ENCODE results near the gene DNAAF6.
"Not testable (repeated sequence)": the region's sequence is repeated elsewhere in the genome, so short reads cannot be mapped to it uniquely, and the experiment has no call there.

DNAAF6 gene

GRCh38 chrX:107205770-107206696, at the start of gene DNAAF6, which contains the start of gene NUP62CL:
DNAAF6 (plus strand) TSS chrX:107206611; CDS start chrX:107212876, 6,265 bp downstream.
NUP62CL (minus strand) TSS chrX:107206433; CDS start chrX:107175146, 31,287 bp downstream.
- peak; percentile 68 for DNase-seq

DNA sequence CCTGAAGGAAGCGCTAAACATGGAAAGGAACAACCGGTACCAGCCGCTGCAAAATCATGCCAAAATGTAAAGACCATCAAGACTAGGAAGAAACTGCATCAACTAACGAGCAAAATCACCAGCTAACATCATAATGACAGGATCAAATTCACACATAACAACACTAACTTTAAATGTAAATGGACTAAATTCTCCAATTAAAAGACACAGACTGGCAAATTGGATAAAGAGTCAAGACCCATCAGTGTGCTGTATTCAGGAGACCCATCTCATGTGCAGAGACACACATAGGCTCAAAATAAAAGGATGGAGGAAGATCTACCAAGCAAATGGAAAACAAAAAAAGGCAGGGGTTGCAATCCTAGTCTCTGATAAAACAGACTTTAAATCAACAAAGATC, 48.8 kb upstream of the DNAAF6 start:
- DNase-seq = not testable (repeated sequence)

- DNase-seq = no peak
Measured at GRCh38 chrX:107167163-107167921, 39.1 kb upstream of the DNAAF6 start.

- no peak for DNase-seq
Measured at GRCh38 chrX:107168257-107168656, 38.2 kb upstream of the DNAAF6 start.

- DNase-seq = no peak
Measured at GRCh38 chrX:107168712-107169111, 37.7 kb upstream of the DNAAF6 start.

GRCh38 chrX:107171369-107172102, 34.9 kb upstream of the DNAAF6 start:
- DNase-seq = no peak

- no peak for DNase-seq
Measured at GRCh38 chrX:107197319-107197718, 9.1 kb upstream of the DNAAF6 start.

DNA sequence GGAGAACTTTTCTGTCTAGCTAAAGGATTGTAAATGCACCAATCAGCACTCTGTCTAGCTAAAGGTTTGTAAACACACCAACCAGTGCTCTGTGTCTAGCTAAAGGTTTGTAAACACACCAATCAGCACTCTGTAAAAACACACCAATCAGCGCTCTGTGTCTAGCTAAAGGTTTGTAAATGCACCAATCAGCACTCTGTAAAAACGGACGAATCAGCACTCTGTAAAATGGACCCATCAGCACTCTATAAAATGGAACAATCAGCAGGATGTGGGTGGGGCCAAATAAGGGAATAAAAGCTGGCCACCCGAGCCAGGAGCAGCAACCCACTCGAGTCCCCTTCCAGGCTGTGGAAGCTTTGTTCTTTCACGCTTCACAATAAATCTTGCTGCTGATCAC, 8.3 kb upstream of the DNAAF6 start:
- DNase-seq = not testable (repeated sequence)

DNA sequence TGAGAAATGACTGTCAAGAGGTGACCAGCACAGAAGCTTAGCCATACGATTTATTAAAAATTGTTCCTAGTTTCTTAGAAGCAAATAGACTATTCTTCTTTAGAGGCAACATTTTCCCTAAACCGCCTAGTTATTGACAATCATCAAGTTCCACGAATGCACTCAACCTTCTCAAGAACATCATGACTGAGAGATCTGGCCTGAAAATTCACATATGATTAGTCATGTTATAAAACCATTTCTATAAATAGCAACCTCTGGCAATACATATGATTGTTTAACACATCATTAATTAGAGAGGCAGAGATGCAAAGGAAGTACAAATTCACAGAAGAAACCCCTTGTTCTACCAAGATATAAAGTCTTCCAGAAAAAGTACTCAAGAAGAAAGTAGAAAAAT, 6.9 kb upstream of the DNAAF6 start:
- no peak for DNase-seq

DNA sequence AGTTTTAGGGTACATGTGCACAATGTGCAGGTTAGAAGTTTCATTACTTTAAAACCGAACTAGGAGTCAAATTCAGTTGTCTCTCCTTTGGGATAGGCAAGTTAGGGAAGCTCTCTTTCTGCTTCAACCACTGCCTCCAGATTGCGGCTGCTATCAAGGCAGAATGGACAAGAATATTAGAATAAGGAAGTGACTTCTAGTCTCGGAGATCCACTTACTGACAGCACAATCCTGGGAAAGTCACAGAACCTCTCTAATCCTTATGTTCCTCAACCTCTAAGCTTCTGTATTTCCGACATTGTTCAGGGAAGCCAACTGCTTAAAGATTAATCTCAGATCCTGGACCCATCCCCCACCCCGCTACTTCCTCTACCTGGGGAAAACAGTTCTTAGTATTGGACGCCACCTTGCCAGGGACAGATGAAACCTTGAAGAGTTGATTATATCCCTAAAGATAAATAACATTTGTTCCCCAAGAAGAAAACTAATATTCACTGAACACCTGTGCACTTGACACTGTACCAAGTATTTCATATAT, 2.3 kb upstream of the DNAAF6 start:
- no peak for DNase-seq

GRCh38 chrX:107206697-107207065, 270 bp downstream of the DNAAF6 start:
- DNase-seq = no peak

DNA sequence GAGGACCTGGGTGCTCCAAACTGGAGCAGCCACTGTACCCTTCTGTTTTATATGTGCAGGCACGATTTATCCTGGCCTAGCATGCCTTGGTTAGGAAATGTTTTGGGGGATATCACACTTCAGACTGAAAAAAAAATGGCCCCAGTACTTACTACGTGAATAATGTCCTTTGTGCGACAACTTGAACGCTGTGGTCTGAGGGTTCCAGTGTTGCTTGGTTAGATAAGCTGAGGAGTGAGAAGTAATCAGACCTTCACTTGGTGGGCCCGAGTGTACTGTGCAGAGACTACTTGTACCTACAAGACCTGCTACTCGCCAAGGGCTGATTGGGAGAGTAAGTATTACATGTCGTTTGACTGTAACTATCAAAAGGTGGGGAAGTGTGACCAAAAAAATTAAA, 678 bp downstream of the DNAAF6 start:
- no peak for DNase-seq

- DNase-seq = no peak
Measured at GRCh38 chrX:107207943-107208342, 1.5 kb downstream of the DNAAF6 start.

- no peak for DNase-seq
Measured at GRCh38 chrX:107213477-107213876, 7.1 kb downstream of the DNAAF6 start.

DNA sequence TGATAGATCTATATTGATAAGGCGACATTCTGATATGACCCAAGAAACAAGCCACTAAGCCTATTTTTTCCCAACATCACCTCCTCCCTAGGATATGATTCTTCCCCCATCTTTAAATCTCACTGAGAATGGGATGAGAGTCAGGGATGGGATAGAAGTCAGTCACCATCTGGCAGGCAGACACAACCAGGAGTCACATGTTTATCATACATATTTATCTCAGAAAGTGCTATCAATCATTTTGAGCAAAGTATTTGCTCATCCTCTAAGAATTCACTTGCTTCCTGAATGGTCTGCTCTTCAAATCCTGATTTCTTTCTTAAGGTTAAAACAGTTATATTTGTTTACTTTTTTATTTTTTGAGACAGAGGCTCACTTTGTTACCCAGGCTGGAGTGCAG, 20.3 kb downstream of the DNAAF6 start:
- DNase-seq = no peak

- DNase-seq = no peak
Measured at GRCh38 chrX:107227780-107228485, 21.5 kb downstream of the DNAAF6 start.

- DNase-seq = no peak
Measured at GRCh38 chrX:107228486-107228819, 22.0 kb downstream of the DNAAF6 start.

- DNase-seq = no peak
Measured at GRCh38 chrX:107272431-107272921, 66.1 kb downstream of the DNAAF6 start.

GRCh38 chrX:107273795-107274194, 67.4 kb downstream of the DNAAF6 start:
- DNase-seq = no peak

DNA sequence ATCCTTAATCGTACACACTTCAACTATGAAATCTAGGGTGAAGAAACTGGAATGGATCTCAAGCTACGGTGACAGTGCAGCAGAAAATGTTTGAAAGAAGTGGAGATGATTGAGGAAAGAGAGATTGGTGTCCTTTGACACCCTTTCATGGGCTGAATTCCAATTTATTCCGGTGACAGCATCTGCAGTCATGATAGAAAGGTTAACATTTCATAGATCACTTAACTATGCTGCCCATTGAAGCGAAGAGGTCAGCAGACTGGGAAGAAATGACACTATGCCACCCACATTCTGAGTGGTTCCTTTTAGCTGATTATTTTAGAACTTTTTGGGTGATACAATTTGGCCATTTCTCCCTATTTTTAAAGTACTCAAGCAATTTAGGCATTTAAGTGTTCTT, 82.3 kb downstream of the DNAAF6 start:
- no peak for DNase-seq

DNA sequence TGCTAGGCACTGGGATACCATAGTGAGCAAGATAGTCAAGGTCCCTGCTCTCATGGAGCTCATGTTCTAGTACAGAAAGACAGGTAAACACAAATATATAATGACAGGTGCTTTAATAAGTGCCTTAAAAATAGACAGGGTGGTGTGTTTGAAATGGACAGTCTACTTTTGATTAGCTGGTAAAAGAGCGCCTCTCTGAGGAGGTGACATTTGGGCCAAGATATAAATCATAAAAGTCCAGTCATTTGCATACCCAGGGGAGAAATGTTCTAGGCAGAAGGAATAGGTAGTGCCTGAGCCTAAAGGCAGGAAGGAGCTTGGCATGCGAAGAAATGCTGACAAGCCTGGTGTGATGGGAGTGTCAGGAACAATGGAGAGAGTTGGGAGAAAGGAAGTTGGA, 83.6 kb downstream of the DNAAF6 start:
- DNase-seq = no peak

DNA sequence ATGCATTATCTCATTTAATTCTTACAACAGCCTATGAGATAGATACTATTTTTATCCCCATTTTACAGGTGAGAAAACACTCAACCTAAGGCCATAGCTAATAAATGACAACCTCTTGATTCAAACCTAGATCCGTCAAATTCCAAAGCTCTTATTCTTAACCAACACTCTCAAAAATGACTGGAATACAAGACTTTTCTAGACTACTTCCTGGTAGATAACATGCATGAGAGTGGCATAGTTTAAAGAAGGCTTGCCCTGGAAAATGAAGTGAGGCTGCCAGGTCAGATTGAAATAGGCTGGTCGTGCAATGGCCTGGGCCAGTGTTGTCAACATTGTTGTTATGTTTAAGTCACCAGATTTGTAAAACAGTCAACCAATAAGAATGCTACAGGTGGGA, 86.6 kb downstream of the DNAAF6 start:
- DNase-seq = no peak
